ENCODE data around the gene POU2F3. TPM values are rescaled to one million over a fixed set of nuclear protein-coding genes. Genes with fewer than 3 reads are reported as not detected.

Gene POU2F3
- total and polyA plus RNA-seq, 2 of the 13 experiments (the other 11 are each of a cell fraction or from before 2014, with no cell fraction given): not detected

DNA sequence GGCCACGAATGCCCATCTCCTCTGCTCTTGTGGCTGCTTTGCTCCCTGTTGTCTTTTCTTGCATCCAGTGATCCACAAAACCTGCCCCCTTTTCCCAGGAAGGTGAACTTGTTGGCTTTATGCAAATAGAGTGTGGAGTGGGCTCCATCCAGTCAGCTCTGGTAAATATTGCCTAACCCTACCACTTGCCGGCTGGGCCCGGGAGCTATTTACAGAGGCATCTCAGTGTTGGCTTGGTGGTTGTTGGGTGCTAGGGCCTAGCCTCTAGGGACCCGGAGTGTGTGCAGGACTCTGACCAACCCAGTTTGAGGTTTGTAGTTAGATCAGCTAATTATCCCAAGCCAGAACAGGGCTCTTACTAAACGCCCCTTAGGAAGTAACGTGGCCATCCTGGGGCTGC lies 44.3 kb downstream of the POU2F3 start (continued):
- no peak for TF ChIP-seq FOXM1 (CRISPR knock-in tag; IDR thresholded peaks at IDR 0.05)
- no peak for TF ChIP-seq NFE2 (CRISPR knock-in tag; IDR thresholded peaks at IDR 0.05)
- no peak for TF ChIP-seq ZNF34 (CRISPR knock-in tag; IDR thresholded peaks at IDR 0.05; ENCODE audit: borderline replicate concordance)
- no peak for TF ChIP-seq ZNF343 (CRISPR knock-in tag; IDR thresholded peaks at IDR 0.05)
- peak; percentile 70; the same call in 1 of the 2 replicates for TF ChIP-seq FOXA3 (CRISPR knock-in tag; IDR thresholded peaks at IDR 0.05)
- TF ChIP-seq ZNF788 (CRISPR knock-in tag; IDR thresholded peaks at IDR 0.05; ENCODE audit: borderline replicate concordance): no peak
- TF ChIP-seq ZSCAN20 (CRISPR knock-in tag; IDR thresholded peaks at IDR 0.05; ENCODE audit: borderline replicate concordance): no peak
- TF ChIP-seq, protein P1, sequence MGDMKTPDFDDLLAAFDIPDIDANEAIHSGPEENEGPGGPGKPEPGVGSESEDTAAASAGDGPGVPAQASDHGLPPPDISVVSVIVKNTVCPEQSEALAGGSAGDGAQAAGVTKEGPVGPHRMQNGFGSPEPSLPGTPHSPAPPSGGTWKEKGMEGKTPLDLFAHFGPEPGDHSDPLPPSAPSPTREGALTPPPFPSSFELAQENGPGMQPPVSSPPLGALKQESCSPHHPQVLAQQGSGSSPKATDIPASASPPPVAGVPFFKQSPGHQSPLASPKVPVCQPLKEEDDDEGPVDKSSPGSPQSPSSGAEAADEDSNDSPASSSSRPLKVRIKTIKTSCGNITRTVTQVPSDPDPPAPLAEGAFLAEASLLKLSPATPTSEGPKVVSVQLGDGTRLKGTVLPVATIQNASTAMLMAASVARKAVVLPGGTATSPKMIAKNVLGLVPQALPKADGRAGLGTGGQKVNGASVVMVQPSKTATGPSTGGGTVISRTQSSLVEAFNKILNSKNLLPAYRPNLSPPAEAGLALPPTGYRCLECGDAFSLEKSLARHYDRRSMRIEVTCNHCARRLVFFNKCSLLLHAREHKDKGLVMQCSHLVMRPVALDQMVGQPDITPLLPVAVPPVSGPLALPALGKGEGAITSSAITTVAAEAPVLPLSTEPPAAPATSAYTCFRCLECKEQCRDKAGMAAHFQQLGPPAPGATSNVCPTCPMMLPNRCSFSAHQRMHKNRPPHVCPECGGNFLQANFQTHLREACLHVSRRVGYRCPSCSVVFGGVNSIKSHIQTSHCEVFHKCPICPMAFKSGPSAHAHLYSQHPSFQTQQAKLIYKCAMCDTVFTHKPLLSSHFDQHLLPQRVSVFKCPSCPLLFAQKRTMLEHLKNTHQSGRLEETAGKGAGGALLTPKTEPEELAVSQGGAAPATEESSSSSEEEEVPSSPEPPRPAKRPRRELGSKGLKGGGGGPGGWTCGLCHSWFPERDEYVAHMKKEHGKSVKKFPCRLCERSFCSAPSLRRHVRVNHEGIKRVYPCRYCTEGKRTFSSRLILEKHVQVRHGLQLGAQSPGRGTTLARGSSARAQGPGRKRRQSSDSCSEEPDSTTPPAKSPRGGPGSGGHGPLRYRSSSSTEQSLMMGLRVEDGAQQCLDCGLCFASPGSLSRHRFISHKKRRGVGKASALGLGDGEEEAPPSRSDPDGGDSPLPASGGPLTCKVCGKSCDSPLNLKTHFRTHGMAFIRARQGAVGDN (CRISPR knock-in tag; IDR thresholded peaks at IDR 0.05): no peak
- TF ChIP-seq, protein P2, sequence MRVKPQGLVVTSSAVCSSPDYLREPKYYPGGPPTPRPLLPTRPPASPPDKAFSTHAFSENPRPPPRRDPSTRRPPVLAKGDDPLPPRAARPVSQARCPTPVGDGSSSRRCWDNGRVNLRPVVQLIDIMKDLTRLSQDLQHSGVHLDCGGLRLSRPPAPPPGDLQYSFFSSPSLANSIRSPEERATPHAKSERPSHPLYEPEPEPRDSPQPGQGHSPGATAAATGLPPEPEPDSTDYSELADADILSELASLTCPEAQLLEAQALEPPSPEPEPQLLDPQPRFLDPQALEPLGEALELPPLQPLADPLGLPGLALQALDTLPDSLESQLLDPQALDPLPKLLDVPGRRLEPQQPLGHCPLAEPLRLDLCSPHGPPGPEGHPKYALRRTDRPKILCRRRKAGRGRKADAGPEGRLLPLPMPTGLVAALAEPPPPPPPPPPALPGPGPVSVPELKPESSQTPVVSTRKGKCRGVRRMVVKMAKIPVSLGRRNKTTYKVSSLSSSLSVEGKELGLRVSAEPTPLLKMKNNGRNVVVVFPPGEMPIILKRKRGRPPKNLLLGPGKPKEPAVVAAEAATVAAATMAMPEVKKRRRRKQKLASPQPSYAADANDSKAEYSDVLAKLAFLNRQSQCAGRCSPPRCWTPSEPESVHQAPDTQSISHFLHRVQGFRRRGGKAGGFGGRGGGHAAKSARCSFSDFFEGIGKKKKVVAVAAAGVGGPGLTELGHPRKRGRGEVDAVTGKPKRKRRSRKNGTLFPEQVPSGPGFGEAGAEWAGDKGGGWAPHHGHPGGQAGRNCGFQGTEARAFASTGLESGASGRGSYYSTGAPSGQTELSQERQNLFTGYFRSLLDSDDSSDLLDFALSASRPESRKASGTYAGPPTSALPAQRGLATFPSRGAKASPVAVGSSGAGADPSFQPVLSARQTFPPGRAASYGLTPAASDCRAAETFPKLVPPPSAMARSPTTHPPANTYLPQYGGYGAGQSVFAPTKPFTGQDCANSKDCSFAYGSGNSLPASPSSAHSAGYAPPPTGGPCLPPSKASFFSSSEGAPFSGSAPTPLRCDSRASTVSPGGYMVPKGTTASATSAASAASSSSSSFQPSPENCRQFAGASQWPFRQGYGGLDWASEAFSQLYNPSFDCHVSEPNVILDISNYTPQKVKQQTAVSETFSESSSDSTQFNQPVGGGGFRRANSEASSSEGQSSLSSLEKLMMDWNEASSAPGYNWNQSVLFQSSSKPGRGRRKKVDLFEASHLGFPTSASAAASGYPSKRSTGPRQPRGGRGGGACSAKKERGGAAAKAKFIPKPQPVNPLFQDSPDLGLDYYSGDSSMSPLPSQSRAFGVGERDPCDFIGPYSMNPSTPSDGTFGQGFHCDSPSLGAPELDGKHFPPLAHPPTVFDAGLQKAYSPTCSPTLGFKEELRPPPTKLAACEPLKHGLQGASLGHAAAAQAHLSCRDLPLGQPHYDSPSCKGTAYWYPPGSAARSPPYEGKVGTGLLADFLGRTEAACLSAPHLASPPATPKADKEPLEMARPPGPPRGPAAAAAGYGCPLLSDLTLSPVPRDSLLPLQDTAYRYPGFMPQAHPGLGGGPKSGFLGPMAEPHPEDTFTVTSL (CRISPR knock-in tag; IDR thresholded peaks at IDR 0.05; ENCODE audit: borderline replicate concordance): no peak
- no peak for TF ChIP-seq HDAC6 (IDR thresholded peaks at IDR 0.05; ENCODE audit: low read depth, low read length)
- no peak for TF ChIP-seq ATRX (CRISPR knock-in tag; IDR thresholded peaks at IDR 0.05; ENCODE audit: borderline replicate concordance)
- no peak for TF ChIP-seq ZNF607 (CRISPR knock-in tag; IDR thresholded peaks at IDR 0.05; ENCODE audit: borderline replicate concordance)
- no peak for TF ChIP-seq PPARG (CRISPR knock-in tag; conservative IDR thresholded peaks at IDR 0.05)
- no peak for TF ChIP-seq THYN1 (CRISPR knock-in tag; IDR thresholded peaks at IDR 0.05; ENCODE audit: borderline replicate concordance, low read depth)
- TF ChIP-seq ATM (IDR thresholded peaks at IDR 0.05; ENCODE audit: borderline replicate concordance): no peak
- no peak for TF ChIP-seq ZNF557 (CRISPR knock-in tag; IDR thresholded peaks at IDR 0.05)
- no peak for TF ChIP-seq SMYD3 (CRISPR knock-in tag; IDR thresholded peaks at IDR 0.05)
- TF ChIP-seq ATF1 (CRISPR knock-in tag; IDR thresholded peaks at IDR 0.05): no peak
- TF ChIP-seq XRCC5 (optimal IDR thresholded peaks at IDR 0.05; ENCODE audit: low read length): no peak
- no peak for TF ChIP-seq FOXP1 (IDR thresholded peaks at IDR 0.05)
- TF ChIP-seq FOXP1 (CRISPR knock-in tag; IDR thresholded peaks at IDR 0.05): no peak
